Transverse colon (tissue), 4 donors: ENCODE measurements around the gene SRRM3. TPM values are rescaled to one million over a fixed set of nuclear protein-coding genes. Genes with fewer than 3 reads are reported as not detected.

ENCODE experiments used
- DNase-seq: peaks from one replicate; pipeline ENCODE4 v3.0.0-alpha.2; 2019
- H3K27ac ChIP-seq, 4 donors: fragments of 200-600 bp; sonication (generic); 2 replicates each; pipeline ENCODE4 v1.5.1; 2016 to 2018; ENCODE audit warnings: inconsistent platforms in 4 of 4
- H3K27me3 ChIP-seq: fragments of 200-600 bp; sonication (generic); 2 replicates; pipeline ENCODE4 v1.5.1; 2017; ENCODE audit warnings: inconsistent platforms
- H3K36me3 ChIP-seq, 4 donors: fragments of 200-600 bp; sonication (generic); 2 replicates each; pipeline ENCODE4 v1.5.1; 2017 to 2019; ENCODE audit warnings: inconsistent platforms in 4 of 4
- H3K4me1 ChIP-seq, 4 donors: fragments of 200-600 bp; sonication (generic); 2 replicates each; pipeline ENCODE4 v1.5.1; 2017 to 2020; ENCODE audit warnings: inconsistent platforms in 4 of 4
- H3K4me3 ChIP-seq, 4 donors: fragments of 200-600 bp; sonication (generic); 1 replicate in 1 of 4; 2 replicates in 3 of 4; pipeline versions ENCODE4 v1.5.1 to v1.6.1; 2017 to 2019; ENCODE audit warnings: inconsistent platforms in 4 of 4
- H3K9me3 ChIP-seq, 2 donors: fragments of 200-600 bp; sonication (generic); 2 replicates each; pipeline ENCODE4 v1.5.1; 2017 to 2019; ENCODE audit warnings: inconsistent platforms in 2 of 2
- CTCF ChIP-seq, 5 experiments: fragments of 200-600 bp in 3 of 5; fragments of 450-650 bp in 2 of 5; sonication (generic) in 3 of 5; IDR thresholded peaks; 1 replicate in 2 of 5; 2 replicates in 3 of 5; pipeline ENCODE4 v1.5.1; 2016 to 2017; ENCODE audit warnings: antibody characterized with exemption in 5 of 5, inconsistent platforms in 3 of 5, mild to moderate bottlenecking in 2 of 5, moderate library complexity in 1 of 5
- EP300 ChIP-seq: sonication (generic); formaldehyde crosslinking; IDR thresholded peaks from one replicate; pipeline ENCODE4 v1.6.1; 2017; ENCODE audit warnings: antibody characterized with exemption, low read depth
- POLR2A ChIP-seq: fragments of 450-650 bp; IDR thresholded peaks from one replicate; pipeline ENCODE4 v1.6.1; 2016; ENCODE audit warnings: antibody characterized with exemption, mild to moderate bottlenecking, moderate library complexity
- POLR2AphosphoS5 ChIP-seq, 3 donors: sonication (generic); formaldehyde crosslinking; IDR thresholded peaks; one replicate each; pipeline ENCODE4 v1.6.1; 2016; ENCODE audit warnings: antibody characterized with exemption in 3 of 3
- WGBS, 2 donors: methylation state at CpG; one replicate each; pipeline ENCODE4 v1.1.5; 2018; ENCODE audit warnings: low coverage in 1 of 2; 5-methylcytosine and 5-hydroxymethylcytosine counted together
- in situ Hi-C, 4 donors: fragments of 200-750 bp; cut with MboI; loops; one replicate each; pipeline versions ENCODE4 v1.15.0 to v1.15.1; 2017; ENCODE audit warnings: low sequenced_read_pairs in 3 of 4, low pct_ligation_motif_present in 1 of 4, low pct_unique_long_range_greater_than_20kb in 1 of 4
- intact Hi-C: fragments of 100-400 bp; cut with DNase I; formaldehyde crosslinking; loops from one replicate; pipeline ENCODE4 v1.15.1; 2023; ENCODE audit warnings: low total_unique reads
- total RNA-seq, 4 donors: library from RNA; depleted of rRNA; stranded (reverse); fragments of >200 nt; gene quantifications; one replicate each; pipeline ENCODE4 v1.1.0, GENCODE V29; 2016

SRRM3 gene
- total RNA-seq, 4 donors from 2014 or later: 0.82 to 1.4 (median 1.1) TPM; not detected in 1

DNA sequence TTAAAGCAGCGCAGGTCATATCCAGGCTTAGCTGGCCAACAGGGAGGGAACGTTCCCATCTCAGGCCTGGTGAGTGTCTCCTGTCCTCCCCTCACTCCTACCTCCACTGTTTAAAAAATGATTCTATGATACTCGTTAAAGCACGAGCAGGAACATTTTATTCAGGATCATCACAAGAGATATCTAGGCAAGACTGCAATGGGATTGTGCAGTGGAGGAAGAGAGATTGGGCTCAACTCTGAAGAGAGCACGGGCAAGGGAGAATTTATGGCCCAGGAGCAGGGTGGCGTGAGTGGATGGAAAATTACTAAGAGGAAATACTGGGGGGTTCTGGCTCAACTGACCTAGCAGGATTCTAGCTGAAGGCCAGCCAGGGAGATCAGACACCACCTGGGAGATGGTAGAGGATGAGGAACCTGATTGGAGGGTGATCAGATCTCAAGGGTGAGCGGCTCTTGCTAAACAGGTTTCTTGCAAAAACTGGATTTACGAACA lies 91.8 kb downstream of the SRRM3 start:
- 76% methylated on average over 8 of the region's 8 CpGs; no CpG with 5 or more reads in 1 of the 2 donors for WGBS, 2 donors
- no peak for DNase-seq
- intact Hi-C loops: no loop called here
- peak in 2 of 3 donors; percentile 69 to 76 for TF ChIP-seq POLR2AphosphoS5 (IDR thresholded peaks at IDR 0.05)
- TF ChIP-seq EP300: peak; percentile 77
- no peak for TF ChIP-seq POLR2A
- no peak for TF ChIP-seq CTCF (IDR thresholded peaks at IDR 0.05)
- Histone ChIP-seq H3K4me1 (peaks cover 51 to 68% (median 65%) of the 10 kb centered on the region in 4 donors), H3K27ac (peak overlapping the region; percentile 90 to 98 (median 92)), H3K27me3 (no peaks in the 10 kb centered on the region), H3K4me3 (no peak overlapping the region), H3K9me3 (no peaks in the 10 kb centered on the region), H3K36me3 (no peaks in the 10 kb centered on the region)
- in situ Hi-C loops: no loop called here

GRCh38 chr7:76294344-76295024 lies 92.8 kb downstream of the SRRM3 start:
- in situ Hi-C loops: no loop called here
- no peaks in the 10 kb centered on the region for H3K9me3 ChIP-seq
- no peaks in the 10 kb centered on the region for H3K27me3 ChIP-seq
- 0 to 19% methylated on average over 1 to 14 of the region's 20 CpGs for WGBS, 2 donors
- DNase-seq: peak; percentile 96
- H3K36me3 ChIP-seq: no peaks in the 10 kb centered on the region
- H3K27ac ChIP-seq: peak overlapping the region; percentile 90 to 98 (median 92)
- intact Hi-C loops: no loop called here
- H3K4me1 ChIP-seq: peaks cover 51 to 68% (median 65%) of the 10 kb centered on the region in 4 donors
- TF ChIP-seq EP300 (peak; percentile 78), POLR2A (no peak), CTCF (IDR thresholded peaks at IDR 0.05) (no peak), POLR2AphosphoS5 (IDR thresholded peaks at IDR 0.05) (peak; percentile 67 to 77 (median 72))
- peak overlapping the region in 1 of 4 donors; percentile 17 for H3K4me3 ChIP-seq

- H3K27me3 ChIP-seq: no peaks in the 10 kb centered on the region
- no peaks in the 10 kb centered on the region for H3K36me3 ChIP-seq
- DNase-seq: peak; percentile 90
- in situ Hi-C loops: no loop called here
- 47 to 50% methylated on average over 6 to 21 of the region's 22 CpGs for WGBS, 2 donors
- H3K27ac ChIP-seq: peak overlapping the region; percentile 90 to 98 (median 92)
- H3K9me3 ChIP-seq: no peaks in the 10 kb centered on the region
- intact Hi-C loops: no loop called here
- no peak for TF ChIP-seq CTCF (IDR thresholded peaks at IDR 0.05)
- no peak for TF ChIP-seq EP300
- TF ChIP-seq POLR2AphosphoS5 (IDR thresholded peaks at IDR 0.05): peak; percentile 33 to 81 (median 63)
- peak; percentile 23 for TF ChIP-seq POLR2A
- H3K4me1 ChIP-seq: peaks cover 47 to 65% (median 64%) of the 10 kb centered on the region in 4 donors
- no peak overlapping the region for H3K4me3 ChIP-seq
Measured at GRCh38 chr7:76296743-76297740, 95.3 kb downstream of the SRRM3 start.
